Measurements from ENCODE around the gene PDPR. TPM values are rescaled to one million over a fixed set of nuclear protein-coding genes. Genes with fewer than 3 reads are reported as not detected.

The PDPR gene
- total RNA-seq, 4 donors from 2014 or later, result 23.2 to 38.4 (median 25.8) TPM

Small RNAs within 50 kb of the gene (small RNA-seq; reads per million reads assigned to genes)
- not detected for gene AC009060.2

Other genes with a start within 250 kb of the PDPR start
- 1 to 10 TPM in 3 of 4 donors, not detected in 1; 1.2 to 2.4 (median 2.1) TPM for gene CLEC18A, start 163.0 kb upstream of the PDPR start, total RNA-seq
- 1 to 10 TPM in 2 of 4 donors, under 1 TPM in 2; 0.30 to 2.5 (median 0.76) TPM for gene CLEC18C, start 59.5 kb downstream of the PDPR start, total RNA-seq
- 10 to 100 TPM; 24.0 to 40.6 (median 27.4) TPM for gene EXOSC6, start 137.6 kb downstream of the PDPR start, total RNA-seq
- 100 to 1,000 TPM in 1 of 4 donors, 10 to 100 TPM in 3; 69.8 to 129 (median 88.9) TPM for gene AARS1, start 175.2 kb downstream of the PDPR start, total RNA-seq
- gene DDX19B, start 184.9 kb downstream of the PDPR start, total RNA-seq, result 10 to 100 TPM; 27.8 to 57.6 (median 30.4) TPM
- gene DDX19A, start 232.6 kb downstream of the PDPR start, total RNA-seq, result 10 to 100 TPM; 39.3 to 47.1 (median 45.2) TPM

Measured in tibial nerve (tissue), 4 donors.